Colonic mucosa (tissue), 4 donors: ENCODE measurements around the gene SPRYD3. TPM values are rescaled to one million over a fixed set of nuclear protein-coding genes. Genes with fewer than 3 reads are reported as not detected.

Experiments used
- DNase-seq: peaks from one replicate; pipeline ENCODE4 v3.0.0-alpha.2; 2020
- H3K27ac ChIP-seq: fragments of 200-600 bp; one replicate; pipeline ENCODE4 v1.8.0; 2021
- H3K27me3 ChIP-seq: fragments of 200-600 bp; one replicate; pipeline ENCODE4 v1.8.0; 2021
- H3K36me3 ChIP-seq: fragments of 200-600 bp; one replicate; pipeline ENCODE4 v1.8.0; 2021
- H3K4me1 ChIP-seq: fragments of 200-600 bp; one replicate; pipeline ENCODE4 v1.8.0; 2021; ENCODE audit warnings: mild to moderate bottlenecking
- H3K4me3 ChIP-seq: fragments of 200-600 bp; one replicate; pipeline ENCODE4 v1.8.0; 2021
- H3K9ac ChIP-seq, 2 donors: one replicate each; pipeline ENCODE4 v1.7.0; 2013; ENCODE audit warnings: control low read depth in 2 of 2, low read depth in 2 of 2, low read length in 2 of 2
- H3K9me3 ChIP-seq: fragments of 200-600 bp; one replicate; pipeline ENCODE4 v1.8.0; 2021
- intact Hi-C: fragments of 100-400 bp; cut with DNase I; formaldehyde crosslinking; loops from one replicate; pipeline ENCODE4 v1.14.1; 2022
- total RNA-seq, 2 donors: library from RNA; stranded (reverse); fragmentation: NEBNext Ultra II Directional in 1 of 2; extraction: Animal tissue kit (Norgen Biotek cat#: 25700) in 1 of 2; gene quantifications; one replicate each; pipeline ENCODE4 v1.2.1, GENCODE V29; 2021
- TF ChIP-seq, protein P1 (sequence below): fragments of 200-600 bp; IDR thresholded peaks from one replicate; pipeline ENCODE4 v1.8.0; 2022; ENCODE audit warnings: antibody characterized with exemption, mild to moderate bottlenecking
- donor health status: healthy.
- donor health status: DM: no; HTN: no; CAD: no.
- donor health status: DM: no; HTN: no; CAD: no.

SPRYD3 gene
- total RNA-seq, 2 donors from 2014 or later: 32.5 to 35.0 TPM

DNA sequence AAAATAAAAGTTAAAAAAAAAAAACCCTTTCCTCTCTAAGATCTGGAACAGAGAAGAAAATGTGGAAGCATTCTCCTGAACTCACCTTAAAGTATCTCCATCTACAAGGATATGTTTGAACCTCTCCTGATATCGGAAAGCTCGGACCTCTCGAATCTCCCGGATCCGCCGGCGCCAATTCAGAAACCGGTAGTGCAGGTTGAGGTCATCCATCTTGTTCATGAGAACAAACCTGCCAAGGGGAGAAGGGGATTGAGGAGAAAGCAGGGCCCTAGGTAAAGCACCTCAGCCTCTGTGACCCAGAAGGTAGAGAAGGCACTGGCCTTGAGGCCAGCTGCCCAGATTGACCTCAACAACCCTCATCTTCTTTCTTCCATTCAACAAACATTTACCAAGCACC, 2.2 kb downstream of the SPRYD3 start:
- Histone ChIP-seq H3K27me3 (no peaks in the 10 kb centered on the region), H3K4me3 (no peak overlapping the region), H3K9me3 (no peaks in the 10 kb centered on the region), H3K9ac (no peak overlapping the region), H3K36me3 (peaks cover 9% of the 10 kb centered on the region), H3K4me1 (peaks cover 9% of the 10 kb centered on the region), H3K27ac (no peak overlapping the region)
- TF ChIP-seq, protein P1, sequence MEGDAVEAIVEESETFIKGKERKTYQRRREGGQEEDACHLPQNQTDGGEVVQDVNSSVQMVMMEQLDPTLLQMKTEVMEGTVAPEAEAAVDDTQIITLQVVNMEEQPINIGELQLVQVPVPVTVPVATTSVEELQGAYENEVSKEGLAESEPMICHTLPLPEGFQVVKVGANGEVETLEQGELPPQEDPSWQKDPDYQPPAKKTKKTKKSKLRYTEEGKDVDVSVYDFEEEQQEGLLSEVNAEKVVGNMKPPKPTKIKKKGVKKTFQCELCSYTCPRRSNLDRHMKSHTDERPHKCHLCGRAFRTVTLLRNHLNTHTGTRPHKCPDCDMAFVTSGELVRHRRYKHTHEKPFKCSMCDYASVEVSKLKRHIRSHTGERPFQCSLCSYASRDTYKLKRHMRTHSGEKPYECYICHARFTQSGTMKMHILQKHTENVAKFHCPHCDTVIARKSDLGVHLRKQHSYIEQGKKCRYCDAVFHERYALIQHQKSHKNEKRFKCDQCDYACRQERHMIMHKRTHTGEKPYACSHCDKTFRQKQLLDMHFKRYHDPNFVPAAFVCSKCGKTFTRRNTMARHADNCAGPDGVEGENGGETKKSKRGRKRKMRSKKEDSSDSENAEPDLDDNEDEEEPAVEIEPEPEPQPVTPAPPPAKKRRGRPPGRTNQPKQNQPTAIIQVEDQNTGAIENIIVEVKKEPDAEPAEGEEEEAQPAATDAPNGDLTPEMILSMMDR: no peak
- intact Hi-C loops: no loop called here
- no peak for DNase-seq

DNA sequence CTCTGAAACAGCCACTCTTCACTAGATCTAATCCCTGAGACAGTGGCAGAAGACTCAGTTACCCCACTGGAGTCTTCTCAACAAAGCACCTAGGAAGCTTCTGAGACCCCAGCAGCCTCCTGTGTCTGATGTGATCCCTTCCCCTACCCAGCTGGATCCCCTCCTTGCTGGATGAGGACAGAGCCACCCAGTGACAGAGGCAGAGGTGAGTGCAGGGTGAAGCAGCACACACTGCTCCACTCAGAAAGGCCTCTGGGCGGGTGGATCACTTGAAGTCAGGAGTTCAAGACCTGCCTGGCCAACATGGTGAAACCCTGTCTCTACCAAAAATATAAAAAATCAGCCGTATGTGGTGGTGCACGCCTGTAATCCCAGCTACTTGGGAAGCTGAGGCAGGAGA, 2.7 kb downstream of the SPRYD3 start:
- Histone ChIP-seq H3K4me3 (no peak overlapping the region), H3K36me3 (peaks cover 9% of the 10 kb centered on the region), H3K27ac (no peak overlapping the region), H3K9ac (no peak overlapping the region), H3K27me3 (no peaks in the 10 kb centered on the region), H3K4me1 (peaks cover 9% of the 10 kb centered on the region), H3K9me3 (no peaks in the 10 kb centered on the region)
- DNase-seq: no peak
- intact Hi-C loops: no loop called here
- TF ChIP-seq, protein P1: no peak

DNA sequence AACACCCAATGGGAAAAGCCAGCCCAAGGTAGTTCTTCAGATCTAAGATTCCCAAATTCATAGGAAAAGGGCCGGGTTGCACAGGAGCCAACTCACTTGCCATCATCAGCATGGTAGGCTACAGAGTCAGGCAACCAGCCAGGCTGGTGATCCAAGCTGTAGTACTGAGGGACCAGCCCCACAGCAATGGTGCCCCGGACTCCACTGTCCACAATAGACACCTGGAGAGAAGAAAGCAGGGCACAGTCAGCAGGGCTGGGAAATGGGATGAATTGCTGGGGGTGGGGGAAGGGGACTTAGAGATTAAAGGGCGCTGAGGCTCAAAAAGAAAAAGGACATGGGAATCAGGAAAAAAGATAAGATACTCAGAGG, 4.2 kb downstream of the SPRYD3 start:
- TF ChIP-seq, protein P1: no peak
- Histone ChIP-seq H3K27me3 (no peaks in the 10 kb centered on the region), H3K27ac (no peak overlapping the region), H3K4me3 (no peak overlapping the region), H3K4me1 (peaks cover 9% of the 10 kb centered on the region), H3K36me3 (peaks cover 9% of the 10 kb centered on the region), H3K9ac (no peak overlapping the region), H3K9me3 (no peaks in the 10 kb centered on the region)
- no peak for DNase-seq
- intact Hi-C loops: no loop called here

DNA sequence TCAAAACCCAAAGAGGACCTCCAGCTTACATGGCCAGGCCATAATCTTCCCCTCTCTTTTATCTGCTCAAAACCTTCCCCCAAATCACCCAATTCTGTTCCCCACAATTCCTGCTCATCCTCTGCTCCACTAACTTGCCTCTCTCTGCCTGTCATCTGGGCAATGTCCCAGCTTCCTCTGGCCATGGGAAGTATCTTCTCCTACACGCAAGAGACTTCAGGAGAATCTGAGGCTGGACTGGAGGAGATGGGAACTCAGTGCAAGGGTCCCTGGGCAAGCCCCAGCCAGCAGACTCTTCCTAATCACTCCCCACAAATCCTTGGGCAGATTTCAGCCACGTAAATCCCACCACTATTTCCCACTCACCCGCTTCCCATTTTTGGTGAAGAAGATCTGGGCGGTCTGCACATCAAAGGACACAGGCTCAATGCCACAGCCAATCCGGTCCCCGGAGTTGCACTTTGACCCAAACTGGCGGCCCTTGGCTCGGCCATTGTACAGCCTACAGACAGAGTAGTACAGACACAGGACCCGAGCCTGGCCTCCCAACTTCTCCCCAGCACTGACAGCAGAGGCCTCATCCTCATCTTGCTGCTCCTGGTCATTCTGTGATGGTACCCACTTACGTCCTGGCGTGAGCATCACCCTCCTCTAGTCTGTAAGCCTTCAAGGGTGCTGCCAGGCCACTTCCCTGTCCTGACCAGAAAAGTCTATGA, 4.7 kb downstream of the SPRYD3 start:
- H3K27me3 ChIP-seq: no peaks in the 10 kb centered on the region
- intact Hi-C loops: no loop called here
- no peak for DNase-seq
- no peaks in the 10 kb centered on the region for H3K9me3 ChIP-seq
- peaks cover 9% of the 10 kb centered on the region for H3K36me3 ChIP-seq
- TF ChIP-seq, protein P1: no peak
- H3K27ac ChIP-seq: no peak overlapping the region
- H3K9ac ChIP-seq: no peak overlapping the region
- H3K4me1 ChIP-seq: peaks cover 9% of the 10 kb centered on the region
- H3K4me3 ChIP-seq: no peak overlapping the region

DNA sequence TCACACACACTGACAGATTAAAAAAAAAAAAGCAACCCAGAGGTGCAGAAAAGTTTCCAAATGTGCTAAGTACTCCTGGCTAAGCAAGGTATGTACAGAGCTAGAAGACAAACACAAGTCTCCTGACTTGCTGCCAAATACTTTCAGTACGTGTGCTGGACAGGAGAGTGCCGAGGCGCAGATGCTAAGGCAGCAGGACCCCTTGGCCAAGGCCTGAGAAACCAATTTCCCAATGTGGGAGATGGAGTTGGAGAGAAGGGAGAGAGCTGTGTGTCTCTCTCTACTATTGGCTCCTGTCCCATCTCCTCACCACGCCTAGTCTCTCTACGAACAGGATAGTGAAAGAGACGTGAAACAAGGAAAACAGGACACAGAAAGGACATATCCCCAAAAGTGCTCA, 5.3 kb downstream of the SPRYD3 start:
- no peak for DNase-seq
- TF ChIP-seq, protein P1: no peak
- Histone ChIP-seq H3K9me3 (no peaks in the 10 kb centered on the region), H3K9ac (no peak overlapping the region), H3K27me3 (no peaks in the 10 kb centered on the region), H3K27ac (no peak overlapping the region), H3K36me3 (peaks cover 9% of the 10 kb centered on the region), H3K4me1 (peaks cover 9% of the 10 kb centered on the region), H3K4me3 (no peak overlapping the region)
- intact Hi-C loops: no loop called here
